Glomerular visceral epithelial cell (primary cell): ENCODE results near the gene MEF2D.

Experiments used
- DNase-seq: peaks from one replicate; pipeline ENCODE4 v3.0.0-alpha.2; 2016; ENCODE audit errors: extremely low spot score

The MEF2D gene

GRCh38 chr1:156470473-156470872 lies 30.1 kb downstream of the MEF2D start:
- DNase-seq: no peak

GRCh38 chr1:156468693-156469345 lies 31.8 kb downstream of the MEF2D start:
- no peak for DNase-seq

GRCh38 chr1:156467906-156468305 lies 32.7 kb downstream of the MEF2D start:
- DNase-seq: no peak

- no peak for DNase-seq
Measured at GRCh38 chr1:156467385-156467784, 33.2 kb downstream of the MEF2D start.

GRCh38 chr1:156465747-156466365 lies 34.7 kb downstream of the MEF2D start:
- DNase-seq: no peak

- no peak for DNase-seq
Measured at GRCh38 chr1:156464825-156465452, 35.6 kb downstream of the MEF2D start.

- DNase-seq: no peak
Measured at GRCh38 chr1:156464335-156464734, 36.2 kb downstream of the MEF2D start.

- no peak for DNase-seq
Measured at GRCh38 chr1:156463874-156464273, 36.7 kb downstream of the MEF2D start.

- no peak for DNase-seq
Measured at GRCh38 chr1:156462954-156463795, 37.4 kb downstream of the MEF2D start.

GRCh38 chr1:156461781-156462647 lies 38.6 kb downstream of the MEF2D start:
- DNase-seq: no peak

- no peak for DNase-seq
Measured at GRCh38 chr1:156461109-156461508, 39.5 kb downstream of the MEF2D start.

GRCh38 chr1:156460525-156460924 lies 40.0 kb downstream of the MEF2D start:
- no peak for DNase-seq

GRCh38 chr1:156458181-156458503 lies 42.4 kb downstream of the MEF2D start:
- DNase-seq: peak; percentile 31

- DNase-seq: peak; percentile 100
Measured at GRCh38 chr1:156456625-156457465, 43.7 kb downstream of the MEF2D start.

- DNase-seq: no peak
Measured at GRCh38 chr1:156455362-156455761, 45.2 kb downstream of the MEF2D start.

- no peak for DNase-seq
Measured at GRCh38 chr1:156452907-156453306, 47.7 kb downstream of the MEF2D start.

- no peak for DNase-seq
Measured at GRCh38 chr1:156451505-156452160, 48.9 kb downstream of the MEF2D start.

- no peak for DNase-seq
Measured at GRCh38 chr1:156448134-156448967, 52.2 kb downstream of the MEF2D start.

GRCh38 chr1:156445789-156446263 lies 54.7 kb downstream of the MEF2D start:
- DNase-seq: peak; percentile 91
